T-helper 17 cell (primary cell): ENCODE measurements around the gene STK39. TPM values are rescaled to one million over a fixed set of nuclear protein-coding genes. Genes with fewer than 3 reads are reported as not detected.
A peak's percentile ranks its signal among the peaks of the same experiment; 100 is the strongest.

ENCODE experiments used
- ATAC-seq: fragments of 150-1000 bp; cut with Tn5 transposase; 2 replicates; pipeline ENCODE4 v1.10.0; 2021; ENCODE audit warnings: mild to moderate bottlenecking, moderate library complexity
- DNase-seq, 3 donors: peaks; one replicate each; pipeline versions ENCODE4 v3.0.0 to v3.0.0-alpha.2; 2020 to 2021
- H3K9me3 ChIP-seq: one replicate; pipeline ENCODE4 v1.7.0; 2013; ENCODE audit warnings: low read length, mild to moderate bottlenecking; ENCODE audit not compliant: control insufficient read depth, poor library complexity, severe bottlenecking
- H3K27ac Mint-ChIP-seq: one replicate; pipeline ENCODE4 v1.8.0; 2022; ENCODE audit warnings: mild to moderate bottlenecking, moderate library complexity, mixed read lengths
- H3K27me3 Mint-ChIP-seq: one replicate; pipeline ENCODE4 v1.8.0; 2022; ENCODE audit warnings: mixed read lengths
- H3K36me3 Mint-ChIP-seq: one replicate; pipeline ENCODE4 v1.8.0; 2022; ENCODE audit warnings: low read depth, mixed read lengths
- H3K4me1 Mint-ChIP-seq: one replicate; pipeline ENCODE4 v1.8.0; 2022; ENCODE audit warnings: mild to moderate bottlenecking, mixed read lengths
- H3K4me3 Mint-ChIP-seq: one replicate; pipeline ENCODE4 v1.8.0; 2022; ENCODE audit warnings: mild to moderate bottlenecking, moderate library complexity, mixed read lengths
- total RNA-seq, 4 donors: library from RNA in 2 of 4; stranded (reverse) in 2 of 4; gene quantifications; one replicate each; pipeline ENCODE4 v1.2.3 and lab custom pipeline; 2022 to 2026

STK39 gene
- total RNA-seq, 2 donors from 2014 or later, result 24.1 to 26.1 TPM

DNA sequence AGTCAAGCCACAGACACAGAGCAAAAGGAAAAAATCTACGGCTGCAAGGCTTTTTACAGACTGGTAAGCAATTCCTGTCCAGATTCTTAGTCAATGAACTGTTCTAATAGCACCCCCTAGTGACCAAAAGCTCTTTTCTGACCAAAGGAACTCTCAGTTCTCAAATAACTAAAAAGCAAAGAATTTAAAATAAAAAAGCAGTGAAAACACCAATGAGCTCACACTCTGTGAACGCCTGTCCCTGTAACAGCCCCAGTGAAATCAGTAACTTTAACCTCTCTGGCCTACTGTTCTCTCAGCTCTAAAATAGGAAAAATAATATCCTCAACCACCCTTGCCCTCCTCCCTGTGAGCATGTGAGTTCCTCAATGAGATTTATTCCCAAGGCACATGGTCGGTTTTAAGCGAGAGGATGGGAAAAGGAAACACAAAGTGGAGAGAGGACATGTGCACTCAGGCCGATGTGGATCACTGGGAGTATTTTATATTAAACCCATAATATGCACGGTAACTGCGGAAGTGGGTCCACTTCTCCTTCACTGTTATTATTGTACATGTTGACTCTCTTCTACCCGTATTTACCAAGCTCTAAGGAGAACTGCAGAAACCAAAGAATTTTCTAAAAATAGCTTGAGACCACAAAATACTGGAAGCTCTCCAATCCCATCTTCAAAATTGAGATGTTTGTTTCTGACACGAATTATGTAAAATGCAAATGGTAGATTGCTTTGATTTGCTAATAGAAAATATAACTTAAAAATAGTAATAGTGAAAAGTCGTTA, 128.5 kb downstream of the STK39 start:
- Mint-ChIP-seq H3K27ac (no peak overlapping the region), H3K36me3 (peaks cover 5% of the 10 kb centered on the region), H3K4me1 (peaks cover 5% of the 10 kb centered on the region), H3K4me3 (no peak overlapping the region), H3K27me3 (no peaks in the 10 kb centered on the region)
- no peaks in the 10 kb centered on the region for H3K9me3 ChIP-seq
- ATAC-seq, result peak; percentile 40
- no peak for DNase-seq

DNA sequence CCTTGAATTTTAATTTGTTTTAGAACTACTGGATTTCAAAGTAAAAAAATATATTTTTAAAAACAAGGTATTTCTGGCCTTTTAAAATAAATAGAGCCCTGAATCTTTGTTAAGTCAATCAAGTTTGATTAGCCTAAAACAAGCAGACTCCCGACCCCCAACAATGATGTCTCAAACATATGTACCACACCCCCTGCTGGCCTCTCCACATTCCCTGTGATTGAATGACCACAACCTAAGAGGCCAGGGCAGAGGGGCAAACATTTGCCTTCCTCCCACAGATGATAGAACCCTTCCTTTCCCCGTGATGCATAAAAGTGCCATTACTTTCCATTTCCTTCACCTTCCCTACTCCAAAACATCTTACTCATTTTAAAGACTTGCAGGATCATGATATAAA, 130.9 kb downstream of the STK39 start:
- no peak for ATAC-seq
- no peaks in the 10 kb centered on the region for H3K9me3 ChIP-seq
- Mint-ChIP-seq H3K4me1 (peaks cover 10% of the 10 kb centered on the region), H3K27ac (no peak overlapping the region), H3K27me3 (no peaks in the 10 kb centered on the region), H3K4me3 (no peak overlapping the region), H3K36me3 (peaks cover 2% of the 10 kb centered on the region)
- DNase-seq, result no peak

DNA sequence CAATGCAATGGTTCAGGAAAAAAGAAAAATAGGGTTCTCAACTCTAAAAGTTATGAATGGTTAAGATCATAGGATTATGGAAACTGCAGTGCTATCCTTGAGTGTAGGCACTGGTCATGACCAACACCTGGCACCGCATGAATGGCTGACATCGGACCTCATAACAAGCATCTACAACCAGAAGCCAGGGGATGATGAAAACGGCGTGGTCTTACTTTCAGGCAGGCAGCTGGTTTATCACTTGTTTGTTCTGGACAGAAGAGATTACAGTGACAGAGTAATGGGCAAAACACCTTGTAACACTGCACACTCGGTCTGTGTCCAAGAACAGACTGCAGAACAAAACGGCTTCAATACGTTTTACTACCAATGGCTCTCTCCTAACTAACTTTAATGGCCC, 132.8 kb downstream of the STK39 start:
- H3K4me3 Mint-ChIP-seq, result no peak overlapping the region
- H3K27ac Mint-ChIP-seq, result no peak overlapping the region
- peaks cover 2% of the 10 kb centered on the region for H3K36me3 Mint-ChIP-seq

DNA sequence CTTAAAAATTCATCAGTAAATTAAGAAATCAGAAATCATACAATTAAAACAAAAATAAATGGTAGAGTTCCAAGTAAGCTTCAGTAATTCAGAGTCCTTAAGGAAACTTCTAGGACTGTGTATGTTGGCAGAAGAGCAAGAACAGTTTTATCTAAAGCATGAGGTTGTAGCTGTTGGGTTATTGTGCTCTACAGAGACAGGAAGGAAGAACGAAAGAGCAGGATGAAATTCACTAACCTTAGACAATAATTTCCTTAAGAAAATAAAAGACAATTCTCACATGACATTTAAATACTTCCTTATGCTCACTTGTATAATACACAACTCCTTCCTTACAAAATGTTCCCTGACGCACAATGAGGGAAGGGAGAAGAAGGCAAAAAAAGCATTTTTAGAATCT, 133.4 kb downstream of the STK39 start:
- peaks cover 10% of the 10 kb centered on the region for H3K4me1 Mint-ChIP-seq
- ATAC-seq, result no peak
- H3K27ac Mint-ChIP-seq, result no peak overlapping the region
- DNase-seq, result no peak
- no peak overlapping the region for H3K4me3 Mint-ChIP-seq
- H3K9me3 ChIP-seq, result no peaks in the 10 kb centered on the region
- H3K36me3 Mint-ChIP-seq, result peaks cover 2% of the 10 kb centered on the region
- H3K27me3 Mint-ChIP-seq, result no peaks in the 10 kb centered on the region

More for the DNA sequence above, 132.8 kb downstream of the STK39 start:
- H3K4me1 Mint-ChIP-seq, result peaks cover 10% of the 10 kb centered on the region
- ATAC-seq (no peak), DNase-seq (no peak)
- H3K27me3 Mint-ChIP-seq, result no peaks in the 10 kb centered on the region
- no peaks in the 10 kb centered on the region for H3K9me3 ChIP-seq

DNA sequence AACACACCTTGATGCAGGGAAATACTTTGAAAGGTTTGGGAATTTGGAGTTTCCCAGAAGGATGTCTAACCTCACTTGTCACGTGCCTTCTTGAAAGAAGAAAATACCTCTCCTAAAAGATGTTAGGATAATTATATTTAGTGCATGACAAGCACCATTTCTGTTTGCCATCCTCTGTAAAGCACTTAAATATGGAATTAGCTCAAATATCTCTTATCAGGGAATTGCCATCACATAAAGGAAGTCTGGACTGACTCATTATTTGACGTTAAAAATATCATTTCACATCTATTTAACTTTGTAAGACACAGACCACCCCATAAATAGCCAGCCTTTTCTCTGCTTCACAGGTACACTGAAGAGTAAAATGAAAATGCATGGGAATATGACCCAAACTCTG, 140.1 kb downstream of the STK39 start:
- Mint-ChIP-seq H3K27me3 (no peaks in the 10 kb centered on the region), H3K4me1 (peaks cover 4% of the 10 kb centered on the region), H3K36me3 (peaks cover 2% of the 10 kb centered on the region), H3K27ac (no peak overlapping the region), H3K4me3 (no peak overlapping the region)
- no peak for ATAC-seq
- H3K9me3 ChIP-seq, result no peaks in the 10 kb centered on the region
- no peak for DNase-seq

DNA sequence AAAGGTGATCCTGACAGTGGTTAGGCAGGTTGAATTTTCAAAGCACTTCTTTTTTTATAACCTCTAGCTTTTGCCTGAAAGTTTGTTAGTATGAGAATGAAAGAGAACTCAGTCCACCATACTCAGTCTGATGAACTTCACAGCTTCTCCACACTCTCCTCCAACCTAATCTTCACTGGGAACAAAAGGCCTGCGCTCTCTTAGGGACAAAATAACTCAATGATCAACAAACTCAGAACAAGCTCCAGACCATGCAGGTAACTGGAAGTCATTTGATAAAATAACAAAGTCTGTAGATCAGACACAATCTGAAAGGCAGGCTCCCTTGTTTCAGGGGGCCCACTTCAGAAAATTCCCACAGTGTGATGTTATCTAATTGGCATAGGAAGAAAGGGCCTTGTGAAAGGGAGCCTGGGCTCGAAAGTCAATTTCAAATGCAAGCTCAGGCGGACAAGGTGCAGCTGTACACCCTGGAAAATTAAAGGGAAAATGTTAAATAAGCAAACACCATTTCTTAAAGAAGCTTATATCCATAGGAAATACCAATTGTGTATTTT, 142.2 kb downstream of the STK39 start:
- H3K9me3 ChIP-seq, result no peaks in the 10 kb centered on the region
- no peak for DNase-seq
- H3K4me3 Mint-ChIP-seq, result no peak overlapping the region
- H3K4me1 Mint-ChIP-seq, result peaks cover 3% of the 10 kb centered on the region
- no peak for ATAC-seq
- H3K36me3 Mint-ChIP-seq, result peaks cover 4% of the 10 kb centered on the region
- H3K27ac Mint-ChIP-seq, result no peak overlapping the region
- no peaks in the 10 kb centered on the region for H3K27me3 Mint-ChIP-seq

DNA sequence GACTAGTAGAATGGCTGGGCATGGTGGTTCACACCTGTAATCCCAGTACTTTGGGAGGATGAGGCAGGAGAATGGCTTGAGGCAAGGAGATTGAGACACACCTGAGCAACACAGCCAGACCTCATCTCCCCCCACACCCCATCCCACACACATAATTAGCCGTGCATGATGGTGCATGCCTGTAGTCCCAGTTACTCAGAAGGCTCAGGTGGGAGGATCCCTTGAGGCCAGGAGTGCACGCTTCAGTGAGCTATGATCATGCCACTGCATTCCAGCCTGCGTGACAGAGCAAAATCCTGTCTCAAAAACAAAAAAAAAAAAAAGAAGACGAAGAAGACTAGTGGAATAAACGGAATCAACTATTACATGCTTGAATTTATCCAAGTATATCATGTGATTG, 150.0 kb downstream of the STK39 start:
- no peak for DNase-seq
- Mint-ChIP-seq H3K27ac (no peak overlapping the region), H3K4me3 (no peak overlapping the region), H3K36me3 (peaks cover 3% of the 10 kb centered on the region), H3K4me1 (peaks cover 11% of the 10 kb centered on the region), H3K27me3 (no peaks in the 10 kb centered on the region)
- ATAC-seq, result no peak
- no peaks in the 10 kb centered on the region for H3K9me3 ChIP-seq

DNA sequence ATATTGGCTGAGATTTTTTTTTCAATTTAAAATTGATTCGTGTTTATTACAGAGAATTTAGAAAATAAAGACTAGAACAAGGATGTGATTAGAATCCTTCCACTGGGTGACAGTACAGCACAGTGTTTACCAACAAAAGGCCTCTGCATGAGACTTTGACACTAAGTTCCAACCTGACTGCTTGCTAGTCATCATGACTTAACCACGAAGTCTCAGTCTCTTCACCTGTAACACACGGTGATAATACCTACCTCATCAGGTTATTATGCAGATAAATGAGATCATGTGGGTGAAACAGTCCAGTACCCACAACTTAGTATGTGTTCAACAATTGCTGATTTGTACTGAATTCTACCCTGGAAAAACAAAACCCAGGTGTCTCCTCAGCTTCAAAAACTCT, 151.2 kb downstream of the STK39 start:
- no peak for ATAC-seq

DNA sequence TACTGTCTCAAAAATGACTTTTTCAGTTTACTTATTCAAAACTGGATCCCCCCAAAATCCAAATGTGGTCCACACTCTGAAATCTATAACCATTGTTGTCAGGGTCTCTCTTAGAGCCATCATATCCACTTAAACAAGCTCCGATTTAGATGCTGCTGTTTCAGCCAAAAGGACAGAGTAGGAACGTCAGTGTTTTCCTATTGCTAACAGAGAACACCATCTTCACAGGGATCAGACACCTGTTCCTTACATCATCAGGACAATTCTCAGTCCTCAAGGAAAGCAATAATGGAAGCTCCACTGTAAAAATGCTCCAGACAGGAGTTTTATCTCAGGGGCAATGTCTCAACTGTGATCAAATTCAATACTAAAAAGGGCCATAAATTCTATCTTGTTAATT, 155.4 kb downstream of the STK39 start:
- ATAC-seq (no peak), DNase-seq (no peak)
- Mint-ChIP-seq H3K36me3 (peaks cover under 1% of the 10 kb centered on the region), H3K27ac (no peak overlapping the region), H3K4me3 (no peak overlapping the region), H3K27me3 (no peaks in the 10 kb centered on the region), H3K4me1 (peaks cover 6% of the 10 kb centered on the region)
- no peaks in the 10 kb centered on the region for H3K9me3 ChIP-seq

More for the DNA sequence above, 151.2 kb downstream of the STK39 start:
- no peaks in the 10 kb centered on the region for H3K9me3 ChIP-seq
- no peaks in the 10 kb centered on the region for H3K27me3 Mint-ChIP-seq
- H3K4me3 Mint-ChIP-seq, result no peak overlapping the region
- no peak overlapping the region for H3K27ac Mint-ChIP-seq
- H3K36me3 Mint-ChIP-seq, result no peaks in the 10 kb centered on the region
- H3K4me1 Mint-ChIP-seq, result peaks cover 11% of the 10 kb centered on the region
- no peak for DNase-seq

DNA sequence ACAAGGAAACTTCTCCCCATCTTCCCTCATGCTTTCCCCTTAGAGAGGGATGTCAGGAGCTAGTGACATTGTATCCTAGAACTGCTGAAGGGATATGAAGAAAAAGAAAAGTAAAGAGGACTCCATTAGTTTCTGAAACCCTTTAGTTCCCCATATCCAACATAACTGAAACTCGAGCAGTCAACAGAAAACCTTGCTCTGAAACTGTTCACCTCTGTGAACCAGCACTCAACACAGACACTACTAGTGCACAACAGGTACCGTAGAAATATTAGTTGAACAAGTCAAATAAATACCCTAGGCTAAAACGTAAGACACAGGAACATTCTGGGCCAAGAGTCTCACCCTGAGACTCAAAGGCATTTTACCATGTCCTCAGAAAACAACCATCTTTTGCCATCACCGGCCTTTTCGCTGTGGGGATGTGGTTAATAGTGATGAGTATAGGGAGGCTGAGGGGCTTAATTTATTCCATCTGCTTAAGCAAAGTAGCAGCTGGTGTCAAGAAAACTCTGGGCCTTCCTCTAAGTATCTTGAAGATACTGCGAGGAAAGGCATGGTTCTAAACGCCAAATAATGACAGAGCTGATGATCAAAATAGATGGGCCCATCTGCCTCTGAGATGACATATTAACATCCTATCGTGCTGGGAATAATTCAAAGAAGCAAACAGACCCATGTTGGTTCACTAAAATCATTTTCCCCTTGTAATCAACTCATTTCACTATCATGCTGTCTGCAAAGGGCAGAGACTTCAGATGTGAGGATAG, 156.8 kb downstream of the STK39 start:
- Mint-ChIP-seq H3K36me3 (peaks cover 4% of the 10 kb centered on the region), H3K4me1 (peaks cover 6% of the 10 kb centered on the region), H3K4me3 (no peak overlapping the region), H3K27me3 (no peaks in the 10 kb centered on the region), H3K27ac (no peak overlapping the region)
- H3K9me3 ChIP-seq, result no peaks in the 10 kb centered on the region
- DNase-seq (no peak), ATAC-seq (no peak)

DNA sequence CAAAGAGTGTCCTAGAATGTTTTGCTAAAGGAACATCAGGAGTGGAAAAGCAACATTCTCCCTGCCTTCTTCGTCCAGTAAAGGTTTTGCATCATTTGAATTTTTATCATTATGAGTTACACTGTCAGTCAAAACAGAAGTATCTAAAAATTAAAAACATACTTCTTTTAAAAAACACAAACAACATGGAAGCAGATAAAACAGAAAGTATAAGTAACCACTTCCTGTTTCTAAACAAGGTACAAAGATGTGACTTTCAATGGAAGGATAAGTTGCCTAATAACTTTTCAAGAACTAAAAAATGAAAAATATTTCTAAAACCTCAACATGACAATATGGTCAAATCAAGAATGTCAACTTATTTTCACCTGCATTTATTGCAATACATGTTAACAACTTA, 158.2 kb downstream of the STK39 start:
- Mint-ChIP-seq H3K36me3 (peaks cover 4% of the 10 kb centered on the region), H3K4me1 (peaks cover 6% of the 10 kb centered on the region), H3K4me3 (no peak overlapping the region), H3K27me3 (no peaks in the 10 kb centered on the region), H3K27ac (peak overlapping the region; percentile 61)
- ATAC-seq (no peak), DNase-seq (no peak)
- H3K9me3 ChIP-seq, result no peaks in the 10 kb centered on the region

DNA sequence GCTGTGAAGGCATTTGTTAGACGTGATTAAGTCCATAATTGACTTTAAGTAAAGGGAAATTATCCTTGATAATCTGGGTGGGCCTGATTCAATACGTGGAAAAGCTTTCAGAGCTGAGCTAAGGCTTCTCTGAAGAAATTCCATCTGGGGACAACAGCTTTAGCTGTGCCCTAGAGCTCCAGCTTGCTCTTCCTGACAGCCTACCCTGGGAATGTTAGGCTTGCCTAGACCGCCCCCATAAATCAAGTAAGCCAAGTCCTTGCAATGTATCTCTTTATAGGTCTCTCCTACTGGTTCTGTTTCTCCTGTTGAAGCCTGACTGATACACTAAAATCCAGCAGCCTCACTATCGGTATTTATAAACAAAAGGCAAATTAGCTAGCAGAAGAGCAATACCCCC, 160.0 kb downstream of the STK39 start:
- Mint-ChIP-seq H3K27me3 (no peaks in the 10 kb centered on the region), H3K36me3 (peaks cover 4% of the 10 kb centered on the region), H3K4me1 (peaks cover 8% of the 10 kb centered on the region), H3K27ac (no peak overlapping the region), H3K4me3 (no peak overlapping the region)
- DNase-seq (no peak), ATAC-seq (no peak)
- H3K9me3 ChIP-seq, result no peaks in the 10 kb centered on the region

DNA sequence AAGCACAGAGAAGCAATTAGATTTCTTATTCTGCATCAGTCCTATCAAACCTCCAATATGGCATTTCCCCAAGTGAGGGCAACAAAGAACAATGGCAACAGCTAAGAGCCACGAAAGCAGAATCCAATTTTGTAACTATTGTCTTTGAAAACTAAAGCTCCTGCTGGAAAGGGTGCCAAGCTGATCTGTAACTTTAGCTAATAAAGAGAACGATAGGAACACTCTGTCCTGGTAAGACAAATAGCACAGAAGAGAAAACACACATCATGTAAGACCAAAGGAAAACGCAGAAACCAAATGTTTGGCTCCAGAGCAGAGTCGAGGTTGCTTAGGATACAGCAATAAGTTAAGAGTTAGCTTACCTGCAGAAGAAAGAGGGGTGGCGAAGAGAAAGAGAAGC, 160.5 kb downstream of the STK39 start:
- Mint-ChIP-seq H3K4me1 (peaks cover 10% of the 10 kb centered on the region), H3K4me3 (no peak overlapping the region), H3K36me3 (peaks cover 4% of the 10 kb centered on the region), H3K27me3 (no peaks in the 10 kb centered on the region), H3K27ac (no peak overlapping the region)
- ATAC-seq, result no peak
- no peak for DNase-seq
- H3K9me3 ChIP-seq, result no peaks in the 10 kb centered on the region
